Inflammatory macrophage treated with lipopolysaccharide for 1 hour (primary cell): ENCODE results near the gene HYCC1.

Experiments
- DNase-seq, 2 donors: peaks; one replicate each; pipeline ENCODE4 v3.0.0-alpha.2; 2020 to 2022

Gene HYCC1

DNA sequence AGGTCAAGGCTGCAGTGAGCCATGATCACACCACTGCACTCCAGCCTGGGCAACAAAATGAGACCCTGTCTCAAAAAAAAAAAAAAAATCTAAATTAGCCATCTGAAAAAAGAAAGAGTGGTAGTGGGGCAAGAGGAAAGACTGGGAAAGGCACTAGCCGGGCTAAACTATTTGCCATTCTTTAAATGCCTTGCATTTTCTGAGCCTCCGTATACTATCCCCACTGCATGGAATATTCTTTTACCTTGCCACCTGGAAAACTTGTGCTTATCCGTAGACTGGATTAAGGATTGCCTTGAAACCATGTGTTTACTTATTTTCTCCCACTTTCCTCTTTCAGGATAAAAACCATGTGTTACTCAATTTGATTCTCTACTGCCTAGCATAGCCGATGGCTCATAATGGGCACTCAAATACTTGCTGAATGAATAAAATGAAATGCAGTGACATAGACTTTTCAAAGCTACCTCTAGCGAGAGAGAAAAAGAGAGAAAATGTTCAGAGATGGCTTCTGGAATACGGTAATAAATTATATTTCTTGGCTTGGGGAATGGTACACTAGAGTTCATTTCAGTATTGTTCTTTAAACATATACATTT, 30.6 kb downstream of the HYCC1 start:
- DNase-seq, result no peak

DNA sequence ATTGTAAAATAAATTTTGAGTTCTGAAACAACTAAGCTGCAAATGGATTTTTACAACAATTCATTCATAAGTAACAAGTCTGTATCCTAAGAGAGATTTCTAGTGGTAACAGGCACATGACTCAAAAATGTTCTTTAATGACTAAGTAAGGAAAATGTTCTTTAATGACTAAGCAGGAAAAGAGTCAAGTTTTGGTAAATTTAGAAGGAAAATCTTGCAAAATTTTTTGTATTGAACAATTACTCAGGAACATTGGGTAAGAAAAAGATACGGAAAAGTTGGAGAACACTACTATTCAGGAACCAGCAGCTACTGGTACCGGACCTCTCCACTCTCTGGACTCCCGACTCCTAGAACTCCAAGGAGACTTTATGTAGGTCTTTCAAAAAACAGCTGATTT, 33.5 kb downstream of the HYCC1 start:
- peak; percentile 23 to 37 for DNase-seq

DNA sequence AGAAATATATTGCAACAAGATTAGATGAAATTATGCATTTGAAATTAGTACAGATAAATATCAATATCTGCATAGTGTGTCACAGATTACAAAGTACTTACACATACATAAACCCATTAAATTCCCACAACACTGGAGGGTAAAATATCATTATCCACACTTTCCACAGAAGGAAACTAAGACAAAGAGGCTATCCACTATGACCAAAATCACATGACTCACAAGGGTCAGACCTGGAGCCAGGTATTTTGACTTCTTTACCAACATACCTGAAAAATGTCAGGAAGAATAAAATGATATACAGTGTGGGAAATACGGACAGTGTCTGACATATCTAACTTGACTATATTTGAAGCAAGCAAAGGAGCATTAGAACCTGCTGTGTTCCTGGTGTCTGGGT, 34.1 kb downstream of the HYCC1 start:
- no peak for DNase-seq

DNA sequence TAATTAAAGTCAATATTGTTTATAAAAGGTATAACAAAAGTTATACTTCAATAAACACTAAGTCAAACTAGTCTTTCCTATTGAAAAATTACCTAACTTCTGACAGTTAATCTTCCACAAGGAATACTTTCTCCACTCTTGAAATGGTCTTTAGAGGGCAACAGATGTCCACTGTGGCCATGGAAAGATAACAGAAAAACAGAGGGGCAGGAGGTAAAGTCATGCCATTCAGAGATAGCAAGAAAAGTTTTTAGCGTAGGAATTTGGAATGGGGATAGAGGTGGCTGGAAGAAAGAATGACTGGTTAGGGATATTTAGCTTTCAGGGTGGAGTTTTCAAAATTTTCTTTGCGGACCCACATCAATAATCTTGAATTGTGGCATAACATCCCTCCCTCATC, 34.7 kb downstream of the HYCC1 start:
- DNase-seq, result no peak

DNA sequence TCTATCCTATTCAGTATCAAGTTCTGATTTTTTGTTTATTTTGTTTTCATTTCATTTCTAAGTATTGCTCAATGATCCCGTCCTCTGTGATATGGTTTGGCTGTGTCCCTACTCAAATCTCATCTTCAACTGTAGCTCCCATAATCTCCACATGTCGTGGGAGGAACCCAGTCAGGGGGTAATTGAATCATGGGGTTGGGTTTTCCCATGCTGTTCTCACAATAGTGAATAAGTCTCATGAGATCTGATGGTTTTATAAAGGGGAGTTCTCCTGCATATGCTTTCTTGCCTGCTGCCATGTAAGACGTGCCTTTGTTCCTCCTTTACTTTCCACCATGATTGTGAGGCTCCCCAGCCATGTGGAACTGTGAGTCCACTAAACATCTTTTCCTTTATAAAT, 39.3 kb downstream of the HYCC1 start:
- DNase-seq, result peak; percentile 22 to 34

DNA sequence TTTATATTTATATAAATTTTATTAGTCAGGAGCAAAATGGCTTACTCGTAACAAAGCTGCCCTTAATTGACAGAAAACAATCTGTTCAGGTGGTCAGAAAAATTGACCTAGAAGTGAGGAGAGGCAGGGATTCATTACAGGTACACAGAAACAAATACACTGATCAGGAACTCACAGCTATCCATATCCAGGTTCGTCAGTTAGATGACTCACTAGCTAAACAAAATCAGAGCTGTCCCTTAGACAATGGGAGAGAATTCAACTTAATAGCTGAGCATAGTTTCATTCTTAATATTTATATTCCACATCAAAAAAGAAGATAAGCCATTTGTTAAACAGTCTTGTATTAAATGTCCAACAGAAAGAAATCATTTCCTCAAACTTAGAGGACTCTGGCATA, 41.7 kb downstream of the HYCC1 start:
- DNase-seq, result no peak

DNA sequence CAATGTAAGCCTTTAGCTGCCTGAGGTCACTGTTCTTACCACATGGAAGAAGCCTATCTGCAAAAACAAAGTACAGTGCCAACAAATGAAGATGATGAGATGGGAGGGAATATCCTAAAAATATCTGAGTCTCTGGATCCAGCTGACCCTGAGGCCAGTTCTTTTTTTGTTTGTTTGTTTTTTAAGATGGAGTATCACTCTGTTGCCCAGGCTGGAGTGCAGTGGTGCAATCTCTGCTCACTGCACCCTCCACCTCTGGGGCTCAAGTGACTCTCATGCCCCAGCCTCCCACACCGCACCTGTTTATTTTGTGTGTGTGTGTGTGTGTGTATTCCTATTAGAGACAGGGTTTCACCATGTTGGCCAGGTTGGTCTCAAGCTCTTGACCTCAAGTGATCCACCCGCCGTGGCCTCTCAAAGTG, 44.9 kb downstream of the HYCC1 start:
- DNase-seq, result no peak
